ENCODE results near the gene RAP1GAP2. TPM values are rescaled to one million over a fixed set of nuclear protein-coding genes. Genes with fewer than 3 reads are reported as not detected.

Gene RAP1GAP2
- polyA plus RNA-seq, 3 donors: 1.5 to 48.4 (median 6.1) TPM

DNA sequence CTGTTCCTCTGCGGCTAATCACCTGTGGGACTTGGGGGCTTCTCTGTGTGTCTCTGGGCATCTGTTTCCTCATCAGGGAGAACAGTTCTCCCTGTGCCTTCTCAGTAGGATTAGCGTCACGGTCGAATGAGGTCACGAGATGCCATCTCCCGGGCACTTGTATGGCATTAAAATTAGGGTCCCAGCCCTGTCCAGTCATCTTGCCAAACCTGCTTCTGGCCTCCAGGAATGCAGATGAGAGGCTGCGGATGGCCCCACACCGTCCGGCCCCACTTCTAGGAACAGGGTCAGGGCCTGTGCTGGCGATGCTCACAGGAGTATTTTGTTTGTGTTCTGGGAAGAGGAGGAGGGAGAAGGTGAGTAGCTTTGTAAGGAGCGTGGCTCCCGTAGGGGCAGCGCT is 208.7 kb downstream of the RAP1GAP2 start:
- peaks cover 78% of the 10 kb centered on the region for H4K20me1 ChIP-seq (ENCODE audit: insufficient read depth, low read length)
- H3K27ac ChIP-seq (ENCODE audit: low read depth in 1 of 2, low read length in 2 of 2): peak overlapping the region; percentile 73 to 78
- H3K4me2 ChIP-seq (replicated peaks; ENCODE audit: extremely low read depth, low read length, poor library complexity, severe bottlenecking): peak overlapping the region; percentile 49
- H3K9me3 ChIP-seq (replicated peaks in 1 of 2; ENCODE audit: control insufficient read depth in 1 of 2, insufficient read depth in 1 of 2, low read length in 2 of 2): no peaks in the 10 kb centered on the region
- peak overlapping the region; percentile 55 for H3K9ac ChIP-seq (ENCODE audit: insufficient read depth, low read length, poor library complexity, severe bottlenecking)
- peaks cover 47 to 56% of the 10 kb centered on the region in 2 donors for H3K36me3 ChIP-seq (replicated peaks in 1 of 2; ENCODE audit: control insufficient read depth in 1 of 2, insufficient read depth in 2 of 2, low read length in 2 of 2)
- Mint-ChIP-seq H3K9me3 (no peaks in the 10 kb centered on the region), H3K27me3 (ENCODE audit: low read depth in 3 of 3) (peaks cover 0 to 2% (median 0%) of the 10 kb centered on the region in 3 donors), H3K27ac (peak overlapping the region; percentile 93 to 98 (median 97)), H3K36me3 (peaks cover 49 to 65% of the 10 kb centered on the region in 2 donors), H3K4me3 (peak overlapping the region; percentile 74 to 78), H3K4me1 (peaks cover 40% of the 10 kb centered on the region)
- intact Hi-C loops (cut with micrococcal nuclease): loop anchor here (5.0 to 10.0 kb wide), 2 partner anchors 210 to 218 kb away; partner anchors contain the start of gene RAP1GAP2 (in 1 of the 2)
- no peaks in the 10 kb centered on the region for H3K27me3 ChIP-seq (ENCODE audit: control insufficient read depth in 2 of 2, insufficient read depth in 2 of 2, low read length in 2 of 2)
- 77% methylated on average over 13 of the region's 13 CpGs for WGBS (ENCODE audit: insufficient coverage)
- TF ChIP-seq, protein P1, sequence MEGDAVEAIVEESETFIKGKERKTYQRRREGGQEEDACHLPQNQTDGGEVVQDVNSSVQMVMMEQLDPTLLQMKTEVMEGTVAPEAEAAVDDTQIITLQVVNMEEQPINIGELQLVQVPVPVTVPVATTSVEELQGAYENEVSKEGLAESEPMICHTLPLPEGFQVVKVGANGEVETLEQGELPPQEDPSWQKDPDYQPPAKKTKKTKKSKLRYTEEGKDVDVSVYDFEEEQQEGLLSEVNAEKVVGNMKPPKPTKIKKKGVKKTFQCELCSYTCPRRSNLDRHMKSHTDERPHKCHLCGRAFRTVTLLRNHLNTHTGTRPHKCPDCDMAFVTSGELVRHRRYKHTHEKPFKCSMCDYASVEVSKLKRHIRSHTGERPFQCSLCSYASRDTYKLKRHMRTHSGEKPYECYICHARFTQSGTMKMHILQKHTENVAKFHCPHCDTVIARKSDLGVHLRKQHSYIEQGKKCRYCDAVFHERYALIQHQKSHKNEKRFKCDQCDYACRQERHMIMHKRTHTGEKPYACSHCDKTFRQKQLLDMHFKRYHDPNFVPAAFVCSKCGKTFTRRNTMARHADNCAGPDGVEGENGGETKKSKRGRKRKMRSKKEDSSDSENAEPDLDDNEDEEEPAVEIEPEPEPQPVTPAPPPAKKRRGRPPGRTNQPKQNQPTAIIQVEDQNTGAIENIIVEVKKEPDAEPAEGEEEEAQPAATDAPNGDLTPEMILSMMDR (IDR thresholded peaks at IDR 0.05): no peak
- peak overlapping the region; percentile 55 for H2AFZ ChIP-seq (ENCODE audit: insufficient read depth, low read depth, low read length, poor library complexity, severe bottlenecking)
- H3K79me2 ChIP-seq (ENCODE audit: insufficient read depth, low read length): peaks cover 4% of the 10 kb centered on the region
- H3K4me1 ChIP-seq (ENCODE audit: control insufficient read depth in 1 of 2, insufficient read depth in 2 of 2, low read length in 2 of 2): peaks cover 38% of the 10 kb centered on the region in 2 donors
- peak overlapping the region in 1 of 3 experiments; percentile 53 for H3K4me3 ChIP-seq (replicated peaks in 1 of 3; ENCODE audit: low read depth in 2 of 3, low read length in 3 of 3)
- no peak for DNase-seq

DNA sequence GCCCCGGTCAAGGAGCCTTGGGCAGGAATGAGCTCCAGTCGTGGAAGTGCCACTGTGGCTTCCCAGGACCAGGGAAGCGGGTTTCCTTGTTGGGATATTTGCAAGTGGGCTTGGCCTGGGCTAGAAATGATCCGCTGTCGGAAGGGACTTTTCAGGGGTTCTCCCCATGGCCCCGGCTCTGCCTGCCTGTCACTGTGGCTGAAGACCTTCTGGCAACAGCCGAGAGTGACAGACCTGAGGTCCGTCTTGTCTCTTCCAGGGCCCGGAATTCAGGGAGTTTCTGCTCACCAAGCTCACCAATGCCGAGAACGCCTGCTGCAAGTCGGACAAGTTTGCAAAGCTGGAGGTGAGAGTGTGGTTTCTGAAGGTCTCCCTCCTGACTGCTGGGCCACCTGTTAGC is 209.5 kb downstream of the RAP1GAP2 start:
- Histone ChIP-seq H3K4me2 (replicated peaks; ENCODE audit: extremely low read depth, low read length, poor library complexity, severe bottlenecking) (no peak overlapping the region), H3K27ac (ENCODE audit: low read depth in 1 of 2, low read length in 2 of 2) (no peak overlapping the region), H4K20me1 (ENCODE audit: insufficient read depth, low read length) (peaks cover 80% of the 10 kb centered on the region), H3K9ac (ENCODE audit: insufficient read depth, low read length, poor library complexity, severe bottlenecking) (no peak overlapping the region), H3K79me2 (ENCODE audit: insufficient read depth, low read length) (peaks cover 4% of the 10 kb centered on the region), H3K36me3 (replicated peaks in 1 of 2; ENCODE audit: control insufficient read depth in 1 of 2, insufficient read depth in 2 of 2, low read length in 2 of 2) (peaks cover 49 to 60% of the 10 kb centered on the region in 2 donors), H2AFZ (ENCODE audit: insufficient read depth, low read depth, low read length, poor library complexity, severe bottlenecking) (no peak overlapping the region), H3K4me3 (replicated peaks in 1 of 3; ENCODE audit: low read depth in 2 of 3, low read length in 3 of 3) (no peak overlapping the region), H3K27me3 (ENCODE audit: control insufficient read depth in 2 of 2, insufficient read depth in 2 of 2, low read length in 2 of 2) (no peaks in the 10 kb centered on the region), H3K9me3 (replicated peaks in 1 of 2; ENCODE audit: control insufficient read depth in 1 of 2, insufficient read depth in 1 of 2, low read length in 2 of 2) (no peaks in the 10 kb centered on the region), H3K4me1 (ENCODE audit: control insufficient read depth in 1 of 2, insufficient read depth in 2 of 2, low read length in 2 of 2) (peaks cover 38% of the 10 kb centered on the region in 2 donors)
- Mint-ChIP-seq H3K36me3 (peaks cover 56 to 69% of the 10 kb centered on the region in 2 donors), H3K9me3 (no peaks in the 10 kb centered on the region), H3K4me1 (peaks cover 40% of the 10 kb centered on the region), H3K4me3 (no peak overlapping the region), H3K27ac (peak overlapping the region in 2 of 7 donors; percentile 71 to 93), H3K27me3 (ENCODE audit: low read depth in 3 of 3) (peaks cover 0 to 2% (median 0%) of the 10 kb centered on the region in 3 donors)
- TF ChIP-seq, protein P1 (IDR thresholded peaks at IDR 0.05): no peak
- WGBS (ENCODE audit: insufficient coverage): 91% methylated on average over 10 of the region's 12 CpGs
- intact Hi-C loops (cut with micrococcal nuclease): loop anchor here in 1 of 2 donors (10.0 kb wide), 1 partner anchor 211 kb away; the partner anchor contains the start of gene RAP1GAP2
- no peak for DNase-seq

Data from CD14-positive monocyte (primary cell).